DOHH2 (cell line): ENCODE data around the gene WDR73.
A peak's percentile ranks its signal among the peaks of the same experiment; 100 is the strongest.

ENCODE experiments used
- H3F3A ChIP-seq: fragments of 200-600 bp; sonication (generic), shearing (Covaris generic); 2 replicates; pipeline ENCODE4 v1.6.0; 2016; ENCODE audit warnings: antibody characterized with exemption, mild to moderate bottlenecking; ENCODE audit not compliant: control insufficient read depth, insufficient read depth
- H3K27ac ChIP-seq: fragments of 200-600 bp; sonication (generic); 2 replicates; pipeline ENCODE4 v1.5.1; 2014; ENCODE audit warnings: low read depth, mild to moderate bottlenecking, low read length, moderate library complexity
- H3K27me3 ChIP-seq: fragments of 200-600 bp; sonication (generic); 2 replicates; pipeline ENCODE4 v1.6.1; 2014; ENCODE audit warnings: mild to moderate bottlenecking, low read length, mixed read lengths; ENCODE audit not compliant: control insufficient read depth
- H3K36me3 ChIP-seq: fragments of 200-600 bp; sonication (generic); 2 replicates; pipeline ENCODE4 v1.6.1; 2014; ENCODE audit warnings: mild to moderate bottlenecking, low read length, moderate library complexity, mixed read lengths; ENCODE audit not compliant: control insufficient read depth
- H3K4me1 ChIP-seq: fragments of 200-600 bp; sonication (generic); 2 replicates; pipeline ENCODE4 v1.6.1; 2014; ENCODE audit warnings: mild to moderate bottlenecking, low read length, mixed read lengths; ENCODE audit not compliant: control insufficient read depth
- H3K4me2 ChIP-seq: fragments of 200-600 bp; sonication (generic); 2 replicates; pipeline ENCODE4 v1.6.0; 2014; ENCODE audit warnings: mild to moderate bottlenecking, low read length, moderate library complexity
- H3K4me3 ChIP-seq: fragments of 200-600 bp; sonication (generic); 2 replicates; pipeline ENCODE4 v1.5.1; 2014; ENCODE audit warnings: mild to moderate bottlenecking, low read length, mixed read lengths
- H3K79me2 ChIP-seq: fragments of 200-600 bp; sonication (generic); 2 replicates; pipeline ENCODE4 v1.6.1; 2014; ENCODE audit warnings: mild to moderate bottlenecking, low read length, mixed read lengths; ENCODE audit not compliant: control insufficient read depth
- H3K9me2 ChIP-seq: fragments of 200-600 bp; sonication (generic); replicated peaks from 2 replicates; pipeline ENCODE4 v1.6.1; 2014; ENCODE audit warnings: mild to moderate bottlenecking, low read length, mixed read lengths; ENCODE audit not compliant: control insufficient read depth
- H3K9me3 ChIP-seq: fragments of 200-600 bp; sonication (generic); 2 replicates; pipeline ENCODE4 v1.6.1; 2014; ENCODE audit warnings: antibody characterized with exemption, low read length, mixed read lengths; ENCODE audit not compliant: control insufficient read depth, insufficient read depth
- H4K20me1 ChIP-seq: fragments of 200-600 bp; sonication (generic); 2 replicates; pipeline ENCODE4 v1.6.0; 2014; ENCODE audit warnings: low read depth, mild to moderate bottlenecking, antibody characterized with exemption, low read length, moderate library complexity; ENCODE audit not compliant: control insufficient read depth, insufficient read depth
- EZH2phosphoT487 ChIP-seq: fragments of 200-600 bp; sonication (generic); IDR thresholded peaks from 2 replicates; pipeline ENCODE4 v1.6.1; 2017; ENCODE audit warnings: borderline replicate concordance, mild to moderate bottlenecking, antibody characterized with exemption, low read length, moderate library complexity, mixed read lengths
- TF ChIP-seq, protein P1 (sequence below): fragments of 200-600 bp; sonication (generic); IDR thresholded peaks from one replicate; pipeline ENCODE4 v1.5.1; 2014; ENCODE audit warnings: antibody characterized with exemption, mild to moderate bottlenecking, low read depth, low read length; ENCODE audit not compliant: poor library complexity, severe bottlenecking

Gene WDR73

DNA sequence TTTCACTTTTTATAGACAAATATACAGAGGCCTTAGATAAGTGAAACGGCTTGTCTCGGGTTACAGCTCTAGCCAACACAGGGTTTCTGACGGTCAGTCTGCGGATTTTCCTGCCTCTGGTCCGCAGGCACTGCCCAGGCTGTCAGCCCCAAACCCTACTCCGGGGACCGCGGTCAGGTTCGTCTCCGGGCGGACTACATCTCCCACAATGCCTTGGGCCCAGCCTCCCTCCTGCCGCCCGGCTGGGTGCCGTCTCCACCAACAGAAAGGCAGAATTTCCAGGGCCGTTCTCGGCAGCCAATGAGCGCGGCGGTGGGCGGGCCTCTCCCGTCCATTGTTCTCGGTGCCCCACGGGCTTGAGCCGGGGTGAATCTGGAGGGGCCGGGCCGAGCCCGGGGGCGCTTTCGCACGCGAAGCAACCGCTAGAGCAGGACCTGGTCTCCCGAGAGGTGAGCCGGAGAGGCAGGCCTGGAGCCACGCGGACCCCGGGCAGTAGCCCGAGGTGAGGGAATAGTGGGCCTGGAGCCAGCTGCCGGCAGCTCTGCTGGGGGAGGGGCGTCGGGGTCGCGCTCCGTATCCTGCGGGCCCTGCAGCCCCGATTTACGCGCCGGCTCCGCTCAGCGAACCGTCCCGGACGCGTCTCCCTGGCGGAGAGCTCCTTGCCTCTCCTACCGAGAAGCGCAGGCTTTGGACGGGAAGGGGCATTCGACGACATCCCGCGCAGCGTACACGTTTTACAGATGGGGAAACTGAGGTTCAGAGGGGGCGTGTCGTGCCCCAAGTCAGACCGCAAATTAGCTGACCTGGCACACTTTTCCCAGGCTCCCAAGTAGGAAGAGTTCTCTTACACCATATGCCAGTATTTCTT lies 53.2 kb downstream of the WDR73 start, which contains the start of gene ZSCAN2:
TSS of gene ZSCAN2 (plus strand) at position 323 of the 868 bp plus-strand sequence. CDS start 2,919 bp downstream, outside the sequence.
- TF ChIP-seq, protein P1, sequence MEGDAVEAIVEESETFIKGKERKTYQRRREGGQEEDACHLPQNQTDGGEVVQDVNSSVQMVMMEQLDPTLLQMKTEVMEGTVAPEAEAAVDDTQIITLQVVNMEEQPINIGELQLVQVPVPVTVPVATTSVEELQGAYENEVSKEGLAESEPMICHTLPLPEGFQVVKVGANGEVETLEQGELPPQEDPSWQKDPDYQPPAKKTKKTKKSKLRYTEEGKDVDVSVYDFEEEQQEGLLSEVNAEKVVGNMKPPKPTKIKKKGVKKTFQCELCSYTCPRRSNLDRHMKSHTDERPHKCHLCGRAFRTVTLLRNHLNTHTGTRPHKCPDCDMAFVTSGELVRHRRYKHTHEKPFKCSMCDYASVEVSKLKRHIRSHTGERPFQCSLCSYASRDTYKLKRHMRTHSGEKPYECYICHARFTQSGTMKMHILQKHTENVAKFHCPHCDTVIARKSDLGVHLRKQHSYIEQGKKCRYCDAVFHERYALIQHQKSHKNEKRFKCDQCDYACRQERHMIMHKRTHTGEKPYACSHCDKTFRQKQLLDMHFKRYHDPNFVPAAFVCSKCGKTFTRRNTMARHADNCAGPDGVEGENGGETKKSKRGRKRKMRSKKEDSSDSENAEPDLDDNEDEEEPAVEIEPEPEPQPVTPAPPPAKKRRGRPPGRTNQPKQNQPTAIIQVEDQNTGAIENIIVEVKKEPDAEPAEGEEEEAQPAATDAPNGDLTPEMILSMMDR: no peak
- TF ChIP-seq EZH2phosphoT487: no peak
- H3K4me2 ChIP-seq: peak within 1 kb of the TSS; percentile 78
- H3K79me2 ChIP-seq: peaks cover 6% of the 10 kb centered on the region
- no peaks in the 10 kb centered on the region for H3K9me2 ChIP-seq
- no peaks in the 10 kb centered on the region for H3K9me3 ChIP-seq
- H3K27ac ChIP-seq: 0 out of 2 replicates have a peak within 1 kb of the TSS, but pooled peaks have one; percentile 21
- H3F3A ChIP-seq: 0 out of 2 replicates have a peak, but pooled peaks cover 2% of the 10 kb centered on the region
- peaks cover 61% of the 10 kb centered on the region for H3K4me1 ChIP-seq
- peak within 1 kb of the TSS; percentile 94 for H3K4me3 ChIP-seq
- H4K20me1 ChIP-seq: no peaks in the 10 kb centered on the region
- no peaks in the 10 kb centered on the region for H3K27me3 ChIP-seq
- peaks cover 18% of the 10 kb centered on the region for H3K36me3 ChIP-seq

DNA sequence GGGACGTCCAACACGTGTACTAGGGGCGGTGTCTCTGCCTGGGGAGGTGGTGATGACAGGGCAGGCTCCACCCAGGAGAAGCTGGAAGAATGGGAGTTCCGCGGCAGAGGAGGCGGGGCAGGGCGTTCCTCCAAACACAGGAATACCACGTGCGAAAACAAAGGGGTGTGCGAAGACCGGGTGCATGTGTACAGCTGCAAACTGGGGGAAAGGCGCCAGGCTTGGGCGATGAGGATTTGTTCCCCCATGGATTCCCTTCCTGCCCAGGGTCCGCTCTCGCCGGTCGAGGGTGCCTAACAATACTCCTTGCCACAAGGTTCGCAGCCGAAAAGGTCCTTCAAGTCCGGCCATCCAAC lies 53.8 kb downstream of the WDR73 start:
- peak overlapping the region; percentile 78 for H3K4me2 ChIP-seq
- H3K9me2 ChIP-seq: no peaks in the 10 kb centered on the region
- 0 out of 2 replicates have a peak, but pooled peaks cover 2% of the 10 kb centered on the region for H3F3A ChIP-seq
- no peaks in the 10 kb centered on the region for H4K20me1 ChIP-seq
- peaks cover 6% of the 10 kb centered on the region; the same call in 1 of the 2 replicates for H3K79me2 ChIP-seq
- no peaks in the 10 kb centered on the region for H3K9me3 ChIP-seq
- H3K27ac ChIP-seq: no peak overlapping the region
- H3K4me1 ChIP-seq: peaks cover 56% of the 10 kb centered on the region
- peak overlapping the region; percentile 94 for H3K4me3 ChIP-seq
- TF ChIP-seq, protein P1: no peak
- no peak for TF ChIP-seq EZH2phosphoT487
- H3K27me3 ChIP-seq: no peaks in the 10 kb centered on the region
- peaks cover 12% of the 10 kb centered on the region for H3K36me3 ChIP-seq

GRCh38 chr15:84599906-84600305 lies 54.2 kb downstream of the WDR73 start:
- H3K4me1 ChIP-seq: peaks cover 52% of the 10 kb centered on the region

More at GRCh38 chr15:84599906-84600305, 54.2 kb downstream of the WDR73 start:
- no peak overlapping the region for H3K4me3 ChIP-seq
- no peaks in the 10 kb centered on the region for H3K9me2 ChIP-seq
- no peaks in the 10 kb centered on the region for H3K27me3 ChIP-seq
- TF ChIP-seq, protein P1: no peak
- no peak for TF ChIP-seq EZH2phosphoT487
- H3K27ac ChIP-seq: no peak overlapping the region
- H4K20me1 ChIP-seq: no peaks in the 10 kb centered on the region
- H3K9me3 ChIP-seq: no peaks in the 10 kb centered on the region
- H3K4me2 ChIP-seq: 0 out of 2 replicates have a peak overlapping the region, but pooled peaks have one; percentile 78
- peaks cover 8% of the 10 kb centered on the region for H3K36me3 ChIP-seq
- H3K79me2 ChIP-seq: peaks cover 6% of the 10 kb centered on the region; the same call in 1 of the 2 replicates
- H3F3A ChIP-seq: 0 out of 2 replicates have a peak, but pooled peaks cover 2% of the 10 kb centered on the region
